Tibial nerve (tissue), 4 donors: ENCODE data around the gene LTB. TPM values are rescaled to one million over a fixed set of nuclear protein-coding genes. Genes with fewer than 3 reads are reported as not detected.

ENCODE experiments used
- DNase-seq, 2 donors: peaks; one replicate each; pipeline ENCODE4 v3.0.0-alpha.2; 2019; ENCODE audit warnings: low spot score in 2 of 2
- H3K27ac ChIP-seq, 4 donors: fragments of 200-600 bp; sonication (generic) in 3 of 4; one replicate each; pipeline ENCODE4 v1.5.1; 2017 to 2019; ENCODE audit warnings: mild to moderate bottlenecking in 1 of 4
- H3K27me3 ChIP-seq, 2 donors: fragments of 200-600 bp; sonication (generic) in 1 of 2; one replicate each; pipeline versions ENCODE4 v1.5.1 to v1.6.0; 2017 to 2019
- H3K36me3 ChIP-seq, 3 donors: fragments of 200-600 bp; sonication (generic); one replicate each; pipeline ENCODE4 v1.5.1; 2018 to 2019
- H3K4me1 ChIP-seq, 4 donors: fragments of 200-600 bp; sonication (generic) in 3 of 4; one replicate each; pipeline ENCODE4 v1.5.1; 2017 to 2019
- H3K4me3 ChIP-seq, 4 donors: fragments of 200-600 bp; sonication (generic) in 3 of 4; one replicate each; pipeline ENCODE4 v1.5.1; 2017 to 2019; ENCODE audit warnings: mild to moderate bottlenecking in 1 of 4, moderate library complexity in 1 of 4
- H3K9me3 ChIP-seq, 4 donors: fragments of 200-600 bp; sonication (generic) in 3 of 4; one replicate each; pipeline ENCODE4 v1.5.1; 2017 to 2019
- CTCF ChIP-seq, 5 experiments: fragments of 200-600 bp in 3 of 5; fragments of 450-650 bp in 2 of 5; sonication (generic) in 3 of 5; IDR thresholded peaks; one replicate each; pipeline ENCODE4 v1.5.1; 2016 to 2019; ENCODE audit warnings: antibody characterized with exemption in 5 of 5, mild to moderate bottlenecking in 3 of 5, moderate library complexity in 2 of 5
- EP300 ChIP-seq, 2 donors: sonication (generic); formaldehyde crosslinking; IDR thresholded peaks; one replicate each; pipeline ENCODE4 v1.6.1; 2017; ENCODE audit warnings: antibody characterized with exemption in 2 of 2, mild to moderate bottlenecking in 1 of 2
- POLR2A ChIP-seq, 2 donors: fragments of 450-650 bp; IDR thresholded peaks; one replicate each; pipeline ENCODE4 v1.6.1; 2017; ENCODE audit warnings: antibody characterized with exemption in 2 of 2, mild to moderate bottlenecking in 2 of 2, moderate library complexity in 2 of 2
- WGBS, 2 donors: methylation state at CpG; one replicate each; pipeline ENCODE4 v1.1.5; 2018; 5-methylcytosine and 5-hydroxymethylcytosine counted together
- total RNA-seq, 4 donors: library from RNA; depleted of rRNA; stranded (reverse); fragments of >200 nt; gene quantifications; one replicate each; pipeline ENCODE4 v1.1.0, GENCODE V29; 2016

Gene LTB
- total RNA-seq, 4 donors from 2014 or later, result not detected

- Histone ChIP-seq H3K27me3 (peaks cover 0 to 6% of the 10 kb centered on the region in 2 donors), H3K9me3 (no peaks in the 10 kb centered on the region), H3K27ac (no peak overlapping the region), H3K4me3 (no peak overlapping the region), H3K36me3 (no peaks in the 10 kb centered on the region), H3K4me1 (peaks cover 0 to 3% (median 0%) of the 10 kb centered on the region in 4 donors)
- WGBS, 2 donors, result 30 to 31% methylated on average over 8 to 9 of the region's 9 CpGs
- DNase-seq, result no peak
- TF ChIP-seq POLR2A (IDR thresholded peaks at IDR 0.05) (no peak), CTCF (IDR thresholded peaks at IDR 0.05) (no peak), EP300 (IDR thresholded peaks at IDR 0.05) (no peak)
Measured at GRCh38 chr6:31567531-31568370, 14.5 kb downstream of the LTB start.

GRCh38 chr6:31560697-31561058 is 21.5 kb downstream of the LTB start:
- Histone ChIP-seq H3K27ac (peak overlapping the region in 3 of 4 donors; percentile 13 to 36 (median 27)), H3K4me1 (peaks cover 0 to 29% (median 17%) of the 10 kb centered on the region in 4 donors)
- TF ChIP-seq EP300 (IDR thresholded peaks at IDR 0.05), result no peak
- no peak for TF ChIP-seq CTCF (IDR thresholded peaks at IDR 0.05)
- TF ChIP-seq POLR2A (IDR thresholded peaks at IDR 0.05), result no peak

GRCh38 chr6:31559958-31560696 is 22.1 kb downstream of the LTB start:
- Histone ChIP-seq H3K9me3 (no peaks in the 10 kb centered on the region), H3K27me3 (no peaks in the 10 kb centered on the region), H3K4me3 (no peak overlapping the region), H3K36me3 (peaks cover 0 to 49% (median 0%) of the 10 kb centered on the region in 3 donors), H3K4me1 (peaks cover 0 to 29% (median 17%) of the 10 kb centered on the region in 4 donors), H3K27ac (peak overlapping the region in 3 of 4 donors; percentile 13 to 36 (median 27))
- 57 to 64% methylated on average over 7 of the region's 7 CpGs for WGBS, 2 donors
- peak in 1 of 2 donors; percentile 34 for DNase-seq
- peak in 1 of 2 donors; percentile 42 for TF ChIP-seq EP300 (IDR thresholded peaks at IDR 0.05)
- TF ChIP-seq POLR2A (IDR thresholded peaks at IDR 0.05), result no peak

More at GRCh38 chr6:31560697-31561058, 21.5 kb downstream of the LTB start:
- DNase-seq, result no peak
- Histone ChIP-seq H3K9me3 (no peaks in the 10 kb centered on the region), H3K36me3 (peaks cover 0 to 46% (median 0%) of the 10 kb centered on the region in 3 donors), H3K27me3 (no peaks in the 10 kb centered on the region), H3K4me3 (no peak overlapping the region)

- Histone ChIP-seq H3K27me3 (no peaks in the 10 kb centered on the region), H3K27ac (peak overlapping the region in 2 of 4 donors; percentile 11 to 13), H3K9me3 (no peaks in the 10 kb centered on the region), H3K4me3 (no peak overlapping the region), H3K36me3 (peaks cover 0 to 49% (median 0%) of the 10 kb centered on the region in 3 donors), H3K4me1 (peaks cover 0 to 29% (median 17%) of the 10 kb centered on the region in 4 donors)
- DNase-seq, result no peak
- no peak for TF ChIP-seq POLR2A (IDR thresholded peaks at IDR 0.05)
- TF ChIP-seq EP300 (IDR thresholded peaks at IDR 0.05), result no peak
- no peak for TF ChIP-seq CTCF (IDR thresholded peaks at IDR 0.05)
- WGBS, 2 donors, result 64 to 82% methylated on average over 4 of the region's 4 CpGs
Measured at GRCh38 chr6:31559606-31559957, 22.6 kb downstream of the LTB start.

GRCh38 chr6:31558631-31559500 is 23.4 kb downstream of the LTB start:
- Histone ChIP-seq H3K27ac (peak overlapping the region in 1 of 4 donors; percentile 14), H3K36me3 (peaks cover 0 to 53% (median 0%) of the 10 kb centered on the region in 3 donors), H3K9me3 (no peaks in the 10 kb centered on the region), H3K4me3 (no peak overlapping the region), H3K4me1 (peaks cover 0 to 29% (median 17%) of the 10 kb centered on the region in 4 donors), H3K27me3 (no peaks in the 10 kb centered on the region)
- WGBS, 2 donors, result 77 to 84% methylated on average over 14 of the region's 14 CpGs
- TF ChIP-seq CTCF (IDR thresholded peaks at IDR 0.05) (no peak), EP300 (IDR thresholded peaks at IDR 0.05) (peak in 1 of 2 donors; percentile 16), POLR2A (IDR thresholded peaks at IDR 0.05) (no peak)
- peak in 1 of 2 donors; percentile 37 for DNase-seq
